Gastroesophageal sphincter (tissue), 3 donors: Measurements from ENCODE around the gene MTO1.

Experiments
- CTCF ChIP-seq, 4 experiments: fragments of 200-600 bp in 2 of 4; fragments of 450-650 bp in 2 of 4; sonication (generic) in 1 of 4; IDR thresholded peaks; one replicate each; pipeline ENCODE4 v1.5.1; 2017 to 2019; ENCODE audit warnings: antibody characterized with exemption in 4 of 4, mild to moderate bottlenecking in 2 of 4, moderate library complexity in 2 of 4
- EP300 ChIP-seq: sonication (generic); formaldehyde crosslinking; IDR thresholded peaks from one replicate; pipeline ENCODE4 v1.6.1; 2017; ENCODE audit warnings: antibody characterized with exemption, mild to moderate bottlenecking
- POLR2A ChIP-seq, 2 donors: fragments of 450-650 bp; IDR thresholded peaks; one replicate each; pipeline ENCODE4 v1.6.1; 2017; ENCODE audit warnings: antibody characterized with exemption in 2 of 2, mild to moderate bottlenecking in 2 of 2, moderate library complexity in 1 of 2
- POLR2AphosphoS5 ChIP-seq: sonication (generic); formaldehyde crosslinking; IDR thresholded peaks from one replicate; pipeline ENCODE4 v1.6.1; 2017; ENCODE audit warnings: antibody characterized with exemption

GRCh38 chr6:73460056-73460455 is 1.5 kb upstream of the MTO1 start:
- TF ChIP-seq CTCF (IDR thresholded peaks at IDR 0.05) (no peak), POLR2AphosphoS5 (no peak), EP300 (no peak), POLR2A (IDR thresholded peaks at IDR 0.05) (no peak)
